Coronary artery (tissue), 2 donors: ENCODE data around the gene TSHZ1.
"Not testable (repeated sequence)": the region's sequence is repeated elsewhere in the genome, so short reads cannot be mapped to it uniquely, and the experiment has no call there.

ENCODE experiments used
- DNase-seq: peaks from one replicate; pipeline ENCODE4 v3.0.0-alpha.2; 2017; ENCODE audit warnings: low spot score
- H3K27ac ChIP-seq, 2 donors: fragments of 200-600 bp; sonication (generic); one replicate each; pipeline ENCODE4 v1.5.1; 2016 to 2019
- H3K4me3 ChIP-seq: fragments of 200-600 bp; sonication (generic); 2 replicates; pipeline ENCODE4 v1.5.1; 2016; ENCODE audit warnings: mild to moderate bottlenecking, moderate library complexity
- CTCF ChIP-seq: fragments of 200-600 bp; sonication (generic); IDR thresholded peaks from one replicate; pipeline ENCODE4 v1.5.1; 2019; ENCODE audit warnings: antibody characterized with exemption

TSHZ1 gene

GRCh38 chr18:75322206-75322605 is 111.6 kb downstream of the TSHZ1 start:
- no peak for DNase-seq
- H3K4me3 ChIP-seq = no peak overlapping the region
- TF ChIP-seq CTCF = no peak
- no peak overlapping the region for H3K27ac ChIP-seq

- TF ChIP-seq CTCF = no peak
- H3K4me3 ChIP-seq = no peak overlapping the region
- no peak overlapping the region for H3K27ac ChIP-seq
- no peak for DNase-seq
These were observed 113.4 kb downstream of the TSHZ1 start for GRCh38 chr18:75323821-75324585.

- Histone ChIP-seq H3K4me3 (no peak overlapping the region), H3K27ac (no peak overlapping the region)
- DNase-seq = no peak
- TF ChIP-seq CTCF = no peak
These were observed 114.2 kb downstream of the TSHZ1 start for GRCh38 chr18:75324686-75325257.

- not testable (repeated sequence) for H3K4me3 ChIP-seq, H3K27ac ChIP-seq, DNase-seq
These were observed 119.2 kb downstream of the TSHZ1 start for GRCh38 chr18:75329753-75330152.

GRCh38 chr18:75330308-75330707 is 119.7 kb downstream of the TSHZ1 start:
- Histone ChIP-seq H3K4me3 (no peak overlapping the region), H3K27ac (no peak overlapping the region)
- no peak for TF ChIP-seq CTCF
- DNase-seq = no peak

- no peak overlapping the region for H3K27ac ChIP-seq
- H3K4me3 ChIP-seq = no peak overlapping the region
- TF ChIP-seq CTCF = no peak
- no peak for DNase-seq
These were observed 124.3 kb downstream of the TSHZ1 start for GRCh38 chr18:75334869-75335268.

- no peak for DNase-seq
- Histone ChIP-seq H3K4me3 (no peak overlapping the region), H3K27ac (no peak overlapping the region)
- TF ChIP-seq CTCF = no peak
These were observed 124.9 kb downstream of the TSHZ1 start for GRCh38 chr18:75335511-75335910.
